Measurements from ENCODE around the gene ZC3H6.

ZC3H6 gene

GRCh38 chr2:112304298-112304941 lies 29.0 kb downstream of the ZC3H6 start:
- H3K4me3 ChIP-seq (ENCODE audit: low read depth, low read length): no peak overlapping the region
- TF ChIP-seq CTCF (IDR thresholded peaks at IDR 0.05; ENCODE audit: low read depth, low read length): no peak
- in situ Hi-C loops (cut with HindIII; ENCODE audit: low sequenced_read_pairs): no loop called here

GRCh38 chr2:112305132-112305531 lies 29.7 kb downstream of the ZC3H6 start:
- in situ Hi-C loops (cut with HindIII; ENCODE audit: low sequenced_read_pairs): no loop called here
- no peak for TF ChIP-seq CTCF (IDR thresholded peaks at IDR 0.05; ENCODE audit: low read depth, low read length)
- no peak for DNase-seq (ENCODE audit: low read depth, low spot score)

More at GRCh38 chr2:112304298-112304941, 29.0 kb downstream of the ZC3H6 start:
- DNase-seq (ENCODE audit: low read depth, low spot score): no peak

GRCh38 chr2:112310906-112311305 lies 35.5 kb downstream of the ZC3H6 start:
- in situ Hi-C loops (cut with HindIII; ENCODE audit: low sequenced_read_pairs): no loop called here
- DNase-seq (ENCODE audit: low read depth, low spot score): no peak
- no peak overlapping the region for H3K4me3 ChIP-seq (ENCODE audit: low read depth, low read length)
- TF ChIP-seq CTCF (IDR thresholded peaks at IDR 0.05; ENCODE audit: low read depth, low read length): no peak

More at GRCh38 chr2:112305132-112305531, 29.7 kb downstream of the ZC3H6 start:
- H3K4me3 ChIP-seq (ENCODE audit: low read depth, low read length): no peak overlapping the region

- H3K4me3 ChIP-seq (ENCODE audit: low read depth, low read length): no peak overlapping the region
- TF ChIP-seq CTCF (IDR thresholded peaks at IDR 0.05; ENCODE audit: low read depth, low read length): no peak
- no peak for DNase-seq (ENCODE audit: low read depth, low spot score)
- in situ Hi-C loops (cut with HindIII; ENCODE audit: low sequenced_read_pairs): no loop called here
These were observed 36.5 kb downstream of the ZC3H6 start for GRCh38 chr2:112311932-112312331.

- in situ Hi-C loops (cut with HindIII; ENCODE audit: low sequenced_read_pairs): no loop called here
- TF ChIP-seq CTCF (IDR thresholded peaks at IDR 0.05; ENCODE audit: low read depth, low read length): no peak
- no peak for DNase-seq (ENCODE audit: low read depth, low spot score)
- no peak overlapping the region for H3K4me3 ChIP-seq (ENCODE audit: low read depth, low read length)
These were observed 37.4 kb downstream of the ZC3H6 start for GRCh38 chr2:112312821-112313220.

- in situ Hi-C loops (cut with HindIII; ENCODE audit: low sequenced_read_pairs): no loop called here
- no peak for DNase-seq (ENCODE audit: low read depth, low spot score)
- no peak for TF ChIP-seq CTCF (IDR thresholded peaks at IDR 0.05; ENCODE audit: low read depth, low read length)
- no peak overlapping the region for H3K4me3 ChIP-seq (ENCODE audit: low read depth, low read length)
These were observed 39.5 kb downstream of the ZC3H6 start for GRCh38 chr2:112314856-112315255.

Data from astrocyte of the spinal cord (primary cell).